B cell (primary cell): ENCODE data around the gene PSAT1.

Source experiments
- CTCF ChIP-seq: fragments of 200-600 bp; IDR thresholded peaks from one replicate; pipeline ENCODE4 v1.8.0; 2022; ENCODE audit warnings: antibody characterized with exemption, mild to moderate bottlenecking
- EZH2 ChIP-seq: IDR thresholded peaks from 2 replicates; pipeline ENCODE4 v1.6.1; 2012; ENCODE audit warnings: borderline replicate concordance, low read depth, mild to moderate bottlenecking, moderate library complexity, low read length; ENCODE audit not compliant: insufficient read depth, poor library complexity, severe bottlenecking

- no peak for TF ChIP-seq CTCF
- TF ChIP-seq EZH2, result no peak
Observed at GRCh38 chr9:78354989-78355388, 58.1 kb downstream of the PSAT1 start.
